GM12878 (cell line): ENCODE results near the gene TTLL7. TPM values are rescaled to one million over a fixed set of nuclear protein-coding genes. Genes with fewer than 3 reads are reported as not detected.

Source experiments
- ATAC-seq: fragments of 200-7000 bp; cut with Tn5 transposase; 3 replicates; pipeline ENCODE4 v1.9.1; 2020; ENCODE audit warnings: mild to moderate bottlenecking, moderate library complexity
- BruUV-seq: library from RNA; stranded (reverse); fragments of 400-500 nt; replicated peaks from 2 replicates; lab custom pipeline; 2021; lab: Mats Ljungman, UMichigan
- CTCF ChIA-PET: fragments of 300-600 bp; sonication (Branson Sonifier 250); formaldehyde crosslinking; extraction: SDS; loops from one replicate; lab custom pipeline; 2021; ENCODE audit warnings: inconsistent platforms; lab: Yijun Ruan, JAX
- POLR2A ChIA-PET: fragments of 350-600 bp; formaldehyde crosslinking; extraction: SDS; loops from one replicate; lab custom pipeline; 2021; ENCODE audit warnings: inconsistent platforms; lab: Charles Lee
- RAD21 ChIA-PET: fragments of 300-600 bp; sonication (Branson Sonifier 250); formaldehyde crosslinking; loops from one replicate; lab custom pipeline; 2023; ENCODE audit warnings: antibody characterized with exemption; ENCODE audit not compliant: unreplicated experiment; lab: Charles Lee
- SMC1A ChIA-PET: fragments of 300-600 bp; sonication (Branson Sonifier 250); formaldehyde crosslinking; loops from one replicate; lab custom pipeline; 2023; ENCODE audit not compliant: unreplicated experiment, uncharacterized antibody; lab: Charles Lee
- DNase-seq: peaks from one replicate; pipeline ENCODE4 v3.0.0-alpha.2; 2011; ENCODE audit warnings: low read depth, low spot score
- FAIRE-seq: peaks from 3 replicates; lab custom pipeline; 2011; peaks lifted over from hg19 to GRCh38; lab: Jason Lieb, UNC
- H2AFZ ChIP-seq: 2 replicates; pipeline ENCODE4 v1.6.0; 2011; ENCODE audit warnings: low read depth, low read length, control low read depth; ENCODE audit not compliant: control insufficient read depth
- H3K27ac ChIP-seq: 2 replicates; pipeline ENCODE4 v1.5.1; 2011; ENCODE audit warnings: control low read depth; ENCODE audit not compliant: control insufficient read depth, insufficient read depth
- H3K27me3 ChIP-seq, 2 experiments: replicated peaks in 1 of 2; 2 replicates each; pipeline versions ENCODE4 v1.6.0 to v1.6.1; 2011; ENCODE audit warnings: low read length in 1 of 2; ENCODE audit not compliant: control insufficient read depth in 2 of 2, insufficient read depth in 2 of 2
- H3K36me3 ChIP-seq, 2 experiments: 2 replicates each; pipeline ENCODE4 v1.5.1; 2011; ENCODE audit warnings: low read length in 1 of 2; ENCODE audit not compliant: control insufficient read depth in 2 of 2, insufficient read depth in 2 of 2
- H3K4me1 ChIP-seq: 2 replicates; pipeline ENCODE4 v1.6.1; 2011; ENCODE audit warnings: mild to moderate bottlenecking, low read length, moderate library complexity, mixed read lengths; ENCODE audit not compliant: control insufficient read depth, insufficient read depth
- H3K4me2 ChIP-seq: 2 replicates; pipeline ENCODE4 v1.6.0; 2011; ENCODE audit warnings: control low read depth; ENCODE audit not compliant: control insufficient read depth, insufficient read depth
- H3K4me3 ChIP-seq: fragments of 200-600 bp; sonication (generic); 2 replicates; pipeline ENCODE4 v1.5.1; 2016
- H3K79me2 ChIP-seq: 2 replicates; pipeline ENCODE4 v1.6.0; 2011; ENCODE audit warnings: low read length; ENCODE audit not compliant: control insufficient read depth, insufficient read depth
- H3K9ac ChIP-seq: 2 replicates; pipeline ENCODE4 v1.8.0; 2011; ENCODE audit warnings: low read length, control low read depth, mixed read lengths; ENCODE audit not compliant: control insufficient read depth, insufficient read depth
- H3K9me3 ChIP-seq: replicated peaks from 3 replicates; pipeline ENCODE4 v1.5.1; 2011; ENCODE audit warnings: mild to moderate bottlenecking, low read length; ENCODE audit not compliant: control insufficient read depth, insufficient read depth
- H4K20me1 ChIP-seq: 2 replicates; pipeline ENCODE4 v1.6.0; 2011; ENCODE audit not compliant: control insufficient read depth, insufficient read depth
- ESRRA ChIP-seq: IDR thresholded peaks from 2 replicates; pipeline ENCODE4 v1.6.1; 2012; ENCODE audit warnings: mild to moderate bottlenecking, low read length, improper control_type of control experiment
- KAT2A ChIP-seq: conservative IDR thresholded peaks from 2 replicates; pipeline ENCODE4 v1.6.1; 2011; ENCODE audit warnings: low read depth, low read length; ENCODE audit not compliant: control insufficient read depth
- NR2C2 ChIP-seq: IDR thresholded peaks from 2 replicates; pipeline ENCODE4 v1.6.1; 2011; ENCODE audit warnings: borderline replicate concordance, low read depth; ENCODE audit not compliant: control insufficient read depth, insufficient read length
- SPI1 ChIP-seq: IDR thresholded peaks from 2 replicates; pipeline ENCODE4 v1.6.1; 2011; ENCODE audit warnings: low read depth, mild to moderate bottlenecking, low read length, moderate library complexity, borderline replicate concordance; ENCODE audit not compliant: insufficient read depth
- TBL1XR1 ChIP-seq: IDR thresholded peaks from 2 replicates; pipeline ENCODE4 v1.6.1; 2012; ENCODE audit warnings: low read depth, low read length, improper control_type of control experiment
- WGBS: methylation state at CpG from one replicate; pipeline ENCODE4 v1.1.6; 2016; ENCODE audit warnings: low lambda C conversion rate; ENCODE audit not compliant: insufficient replicate concordance, insufficient coverage; ENCODE audit errors: missing lambda C conversion rate; 5-methylcytosine and 5-hydroxymethylcytosine counted together
- in situ Hi-C: fragments of 300-500 bp; cut with MboI; formaldehyde crosslinking; loops from 9 replicates; pipeline ENCODE4 v1.14.3; 2018; ENCODE audit warnings: mixed read lengths
- intact Hi-C: fragments of 100-400 bp; cut with micrococcal nuclease; formaldehyde crosslinking; loops from one replicate; pipeline ENCODE4 v1.14.2; 2022; ENCODE audit not compliant: unreplicated experiment
- polyA plus RNA-seq, 11 experiments: library from polyadenylated mRNA; depleted of rRNA in 4 of 11; unstranded in 6 of 11; stranded (reverse) in 5 of 11; fragments of >200 nt; fragmentation: Nextera tagmentation in 4 of 11; fragmentation: Illumina TruSeq in 1 of 11; extraction: Ambion mirVana in 4 of 11; extraction: Trizol in 1 of 11; gene quantifications; 1 replicate in 1 of 11; 2 replicates in 10 of 11; pipeline versions ENCODE4 v1.2.1 to v1.2.3, GENCODE V29; 2011 to 2016; ENCODE audit warnings: inconsistent platforms in 2 of 11, missing spikeins in 2 of 11, low read depth in 1 of 11
- total RNA-seq, 4 experiments: library from RNA; depleted of rRNA in 3 of 4; stranded (reverse); fragments of >200 nt in 3 of 4; fragmentation: Illumina TruSeq in 1 of 4; extraction: Trizol in 1 of 4; gene quantifications; 2 replicates each; pipeline versions ENCODE4 v1.2.1 to v1.2.3, GENCODE V29; 2013 to 2021
- TF ChIP-seq, protein P1 (sequence below): fragments of 150-350 bp; IDR thresholded peaks from 2 replicates; pipeline ENCODE4 v1.6.1; 2016; ENCODE audit warnings: low read depth, low read length
- TF ChIP-seq, protein P2 (sequence below): fragments of 450-650 bp; IDR thresholded peaks from 2 replicates; pipeline ENCODE4 v1.6.1; 2017; ENCODE audit warnings: mild to moderate bottlenecking, low read depth, inconsistent platforms; ENCODE audit not compliant: poor library complexity, severe bottlenecking
- TF ChIP-seq, protein P3 (sequence below): fragments of 450-650 bp; IDR thresholded peaks from 2 replicates; pipeline ENCODE4 v1.6.1; 2017; ENCODE audit warnings: borderline replicate concordance
- TF ChIP-seq, protein P4 (sequence below): IDR thresholded peaks from 2 replicates; pipeline ENCODE4 v1.6.1; 2012; ENCODE audit warnings: improper control_type of control experiment, low read depth, low read length; ENCODE audit not compliant: insufficient replicate concordance

Gene TTLL7
- total and polyA plus RNA-seq, 10 of the 15 experiments (the other 5 are each of a cell fraction or from before 2014, with no cell fraction given) = 0.03 to 1.4 (median 0.61) TPM

DNA sequence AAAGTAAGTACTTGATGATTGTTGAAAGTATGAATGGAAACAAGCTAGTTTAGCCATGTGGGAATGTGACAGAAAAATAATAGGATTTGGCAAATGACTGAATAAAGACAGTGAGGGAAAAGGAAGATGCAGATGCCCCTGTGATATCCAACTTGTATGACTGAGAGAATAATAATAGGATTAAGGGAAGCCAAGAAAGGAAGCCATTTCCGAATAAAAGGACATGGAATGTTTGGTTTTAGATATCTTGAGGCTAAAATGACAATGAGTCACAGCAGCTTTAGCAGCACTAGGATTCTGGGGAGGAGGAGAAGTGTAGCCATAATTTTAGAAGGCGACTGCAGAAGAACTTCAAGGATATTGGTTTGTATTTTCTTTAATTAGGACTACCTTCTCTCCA lies 109.2 kb downstream of the TTLL7 start:
- 6% methylated on average over 2 of the region's 2 CpGs for WGBS
- H3K4me3 ChIP-seq = no peak overlapping the region
- TF ChIP-seq ESRRA = no peak
- TF ChIP-seq, protein P1, sequence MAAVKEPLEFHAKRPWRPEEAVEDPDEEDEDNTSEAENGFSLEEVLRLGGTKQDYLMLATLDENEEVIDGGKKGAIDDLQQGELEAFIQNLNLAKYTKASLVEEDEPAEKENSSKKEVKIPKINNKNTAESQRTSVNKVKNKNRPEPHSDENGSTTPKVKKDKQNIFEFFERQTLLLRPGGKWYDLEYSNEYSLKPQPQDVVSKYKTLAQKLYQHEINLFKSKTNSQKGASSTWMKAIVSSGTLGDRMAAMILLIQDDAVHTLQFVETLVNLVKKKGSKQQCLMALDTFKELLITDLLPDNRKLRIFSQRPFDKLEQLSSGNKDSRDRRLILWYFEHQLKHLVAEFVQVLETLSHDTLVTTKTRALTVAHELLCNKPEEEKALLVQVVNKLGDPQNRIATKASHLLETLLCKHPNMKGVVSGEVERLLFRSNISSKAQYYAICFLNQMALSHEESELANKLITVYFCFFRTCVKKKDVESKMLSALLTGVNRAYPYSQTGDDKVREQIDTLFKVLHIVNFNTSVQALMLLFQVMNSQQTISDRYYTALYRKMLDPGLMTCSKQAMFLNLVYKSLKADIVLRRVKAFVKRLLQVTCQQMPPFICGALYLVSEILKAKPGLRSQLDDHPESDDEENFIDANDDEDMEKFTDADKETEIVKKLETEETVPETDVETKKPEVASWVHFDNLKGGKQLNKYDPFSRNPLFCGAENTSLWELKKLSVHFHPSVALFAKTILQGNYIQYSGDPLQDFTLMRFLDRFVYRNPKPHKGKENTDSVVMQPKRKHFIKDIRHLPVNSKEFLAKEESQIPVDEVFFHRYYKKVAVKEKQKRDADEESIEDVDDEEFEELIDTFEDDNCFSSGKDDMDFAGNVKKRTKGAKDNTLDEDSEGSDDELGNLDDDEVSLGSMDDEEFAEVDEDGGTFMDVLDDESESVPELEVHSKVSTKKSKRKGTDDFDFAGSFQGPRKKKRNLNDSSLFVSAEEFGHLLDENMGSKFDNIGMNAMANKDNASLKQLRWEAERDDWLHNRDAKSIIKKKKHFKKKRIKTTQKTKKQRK = no peak
- TF ChIP-seq, protein P2, sequence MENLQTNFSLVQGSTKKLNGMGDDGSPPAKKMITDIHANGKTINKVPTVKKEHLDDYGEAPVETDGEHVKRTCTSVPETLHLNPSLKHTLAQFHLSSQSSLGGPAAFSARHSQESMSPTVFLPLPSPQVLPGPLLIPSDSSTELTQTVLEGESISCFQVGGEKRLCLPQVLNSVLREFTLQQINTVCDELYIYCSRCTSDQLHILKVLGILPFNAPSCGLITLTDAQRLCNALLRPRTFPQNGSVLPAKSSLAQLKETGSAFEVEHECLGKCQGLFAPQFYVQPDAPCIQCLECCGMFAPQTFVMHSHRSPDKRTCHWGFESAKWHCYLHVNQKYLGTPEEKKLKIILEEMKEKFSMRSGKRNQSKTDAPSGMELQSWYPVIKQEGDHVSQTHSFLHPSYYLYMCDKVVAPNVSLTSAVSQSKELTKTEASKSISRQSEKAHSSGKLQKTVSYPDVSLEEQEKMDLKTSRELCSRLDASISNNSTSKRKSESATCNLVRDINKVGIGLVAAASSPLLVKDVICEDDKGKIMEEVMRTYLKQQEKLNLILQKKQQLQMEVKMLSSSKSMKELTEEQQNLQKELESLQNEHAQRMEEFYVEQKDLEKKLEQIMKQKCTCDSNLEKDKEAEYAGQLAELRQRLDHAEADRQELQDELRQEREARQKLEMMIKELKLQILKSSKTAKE = no peak
- TF ChIP-seq, protein P3, sequence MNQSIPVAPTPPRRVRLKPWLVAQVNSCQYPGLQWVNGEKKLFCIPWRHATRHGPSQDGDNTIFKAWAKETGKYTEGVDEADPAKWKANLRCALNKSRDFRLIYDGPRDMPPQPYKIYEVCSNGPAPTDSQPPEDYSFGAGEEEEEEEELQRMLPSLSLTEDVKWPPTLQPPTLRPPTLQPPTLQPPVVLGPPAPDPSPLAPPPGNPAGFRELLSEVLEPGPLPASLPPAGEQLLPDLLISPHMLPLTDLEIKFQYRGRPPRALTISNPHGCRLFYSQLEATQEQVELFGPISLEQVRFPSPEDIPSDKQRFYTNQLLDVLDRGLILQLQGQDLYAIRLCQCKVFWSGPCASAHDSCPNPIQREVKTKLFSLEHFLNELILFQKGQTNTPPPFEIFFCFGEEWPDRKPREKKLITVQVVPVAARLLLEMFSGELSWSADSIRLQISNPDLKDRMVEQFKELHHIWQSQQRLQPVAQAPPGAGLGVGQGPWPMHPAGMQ = no peak
- TF ChIP-seq SPI1 = no peak
- no peak for TF ChIP-seq KAT2A
- TF ChIP-seq, protein P4, sequence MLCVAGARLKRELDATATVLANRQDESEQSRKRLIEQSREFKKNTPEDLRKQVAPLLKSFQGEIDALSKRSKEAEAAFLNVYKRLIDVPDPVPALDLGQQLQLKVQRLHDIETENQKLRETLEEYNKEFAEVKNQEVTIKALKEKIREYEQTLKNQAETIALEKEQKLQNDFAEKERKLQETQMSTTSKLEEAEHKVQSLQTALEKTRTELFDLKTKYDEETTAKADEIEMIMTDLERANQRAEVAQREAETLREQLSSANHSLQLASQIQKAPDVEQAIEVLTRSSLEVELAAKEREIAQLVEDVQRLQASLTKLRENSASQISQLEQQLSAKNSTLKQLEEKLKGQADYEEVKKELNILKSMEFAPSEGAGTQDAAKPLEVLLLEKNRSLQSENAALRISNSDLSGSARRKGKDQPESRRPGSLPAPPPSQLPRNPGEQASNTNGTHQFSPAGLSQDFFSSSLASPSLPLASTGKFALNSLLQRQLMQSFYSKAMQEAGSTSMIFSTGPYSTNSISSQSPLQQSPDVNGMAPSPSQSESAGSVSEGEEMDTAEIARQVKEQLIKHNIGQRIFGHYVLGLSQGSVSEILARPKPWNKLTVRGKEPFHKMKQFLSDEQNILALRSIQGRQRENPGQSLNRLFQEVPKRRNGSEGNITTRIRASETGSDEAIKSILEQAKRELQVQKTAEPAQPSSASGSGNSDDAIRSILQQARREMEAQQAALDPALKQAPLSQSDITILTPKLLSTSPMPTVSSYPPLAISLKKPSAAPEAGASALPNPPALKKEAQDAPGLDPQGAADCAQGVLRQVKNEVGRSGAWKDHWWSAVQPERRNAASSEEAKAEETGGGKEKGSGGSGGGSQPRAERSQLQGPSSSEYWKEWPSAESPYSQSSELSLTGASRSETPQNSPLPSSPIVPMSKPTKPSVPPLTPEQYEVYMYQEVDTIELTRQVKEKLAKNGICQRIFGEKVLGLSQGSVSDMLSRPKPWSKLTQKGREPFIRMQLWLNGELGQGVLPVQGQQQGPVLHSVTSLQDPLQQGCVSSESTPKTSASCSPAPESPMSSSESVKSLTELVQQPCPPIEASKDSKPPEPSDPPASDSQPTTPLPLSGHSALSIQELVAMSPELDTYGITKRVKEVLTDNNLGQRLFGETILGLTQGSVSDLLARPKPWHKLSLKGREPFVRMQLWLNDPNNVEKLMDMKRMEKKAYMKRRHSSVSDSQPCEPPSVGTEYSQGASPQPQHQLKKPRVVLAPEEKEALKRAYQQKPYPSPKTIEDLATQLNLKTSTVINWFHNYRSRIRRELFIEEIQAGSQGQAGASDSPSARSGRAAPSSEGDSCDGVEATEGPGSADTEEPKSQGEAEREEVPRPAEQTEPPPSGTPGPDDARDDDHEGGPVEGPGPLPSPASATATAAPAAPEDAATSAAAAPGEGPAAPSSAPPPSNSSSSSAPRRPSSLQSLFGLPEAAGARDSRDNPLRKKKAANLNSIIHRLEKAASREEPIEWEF = no peak
- TF ChIP-seq TBL1XR1 = no peak
- no peak for TF ChIP-seq NR2C2

More for the DNA sequence above, 109.2 kb downstream of the TTLL7 start:
- RAD21 ChIA-PET = no interaction called here
- Histone ChIP-seq H3K4me2 (no peak overlapping the region), H3K4me1 (no peaks in the 10 kb centered on the region), H2AFZ (no peak overlapping the region), H3K36me3 (no peaks in the 10 kb centered on the region), H3K79me2 (no peaks in the 10 kb centered on the region), H3K27ac (no peak overlapping the region), H3K9ac (no peak overlapping the region), H3K9me3 (no peaks in the 10 kb centered on the region), H4K20me1 (no peaks in the 10 kb centered on the region), H3K27me3 (no peaks in the 10 kb centered on the region)
- CTCF ChIA-PET = no interaction called here
- DNase-seq = no peak
- intact Hi-C loops = no loop called here
- ATAC-seq = no peak
- in situ Hi-C loops = no loop called here
- SMC1A ChIA-PET = no interaction called here
- FAIRE-seq = no peak
- POLR2A ChIA-PET = no interaction called here
- BruUV-seq = no TSS peak
